ENCODE measurements around the gene NACC1. TPM values are rescaled to one million over a fixed set of nuclear protein-coding genes. Genes with fewer than 3 reads are reported as not detected.
"Not testable (repeated sequence)": the region's sequence is repeated elsewhere in the genome, so short reads cannot be mapped to it uniquely, and the experiment has no call there.

Gene NACC1
- total RNA-seq, 2 donors from 2014 or later: 56.1 to 67.2 TPM

DNA sequence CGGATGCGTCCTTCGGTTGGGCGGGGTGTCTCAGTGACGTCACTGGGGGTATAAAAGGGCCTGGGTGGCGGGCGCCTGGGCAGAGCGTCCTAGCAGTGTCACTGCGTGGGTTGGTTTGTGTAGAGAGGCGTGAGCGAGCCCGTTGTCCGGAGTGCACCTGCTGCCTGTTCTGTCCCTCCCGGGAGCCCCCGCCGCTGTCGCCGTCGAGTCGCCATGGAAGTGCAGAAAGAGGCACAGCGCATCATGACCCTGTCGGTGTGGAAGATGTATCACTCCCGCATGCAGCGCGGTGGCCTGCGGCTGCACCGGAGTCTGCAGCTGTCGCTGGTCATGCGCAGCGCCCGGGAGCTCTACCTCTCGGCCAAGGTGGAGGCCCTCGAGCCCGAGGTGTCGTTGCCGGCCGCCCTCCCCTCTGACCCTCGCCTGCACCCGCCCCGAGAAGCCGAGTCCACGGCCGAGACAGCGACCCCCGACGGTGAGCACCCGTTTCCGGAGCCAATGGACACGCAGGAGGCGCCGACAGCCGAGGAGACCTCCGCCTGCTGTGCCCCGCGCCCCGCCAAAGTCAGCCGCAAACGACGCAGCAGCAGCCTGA lies 35.0 kb downstream of the NACC1 start:
- peak; percentile 33 for ATAC-seq
- intact Hi-C loops (cut with DNase I, micrococcal nuclease): no loop called here
- DNase-seq: peak; percentile 95 to 96

DNA sequence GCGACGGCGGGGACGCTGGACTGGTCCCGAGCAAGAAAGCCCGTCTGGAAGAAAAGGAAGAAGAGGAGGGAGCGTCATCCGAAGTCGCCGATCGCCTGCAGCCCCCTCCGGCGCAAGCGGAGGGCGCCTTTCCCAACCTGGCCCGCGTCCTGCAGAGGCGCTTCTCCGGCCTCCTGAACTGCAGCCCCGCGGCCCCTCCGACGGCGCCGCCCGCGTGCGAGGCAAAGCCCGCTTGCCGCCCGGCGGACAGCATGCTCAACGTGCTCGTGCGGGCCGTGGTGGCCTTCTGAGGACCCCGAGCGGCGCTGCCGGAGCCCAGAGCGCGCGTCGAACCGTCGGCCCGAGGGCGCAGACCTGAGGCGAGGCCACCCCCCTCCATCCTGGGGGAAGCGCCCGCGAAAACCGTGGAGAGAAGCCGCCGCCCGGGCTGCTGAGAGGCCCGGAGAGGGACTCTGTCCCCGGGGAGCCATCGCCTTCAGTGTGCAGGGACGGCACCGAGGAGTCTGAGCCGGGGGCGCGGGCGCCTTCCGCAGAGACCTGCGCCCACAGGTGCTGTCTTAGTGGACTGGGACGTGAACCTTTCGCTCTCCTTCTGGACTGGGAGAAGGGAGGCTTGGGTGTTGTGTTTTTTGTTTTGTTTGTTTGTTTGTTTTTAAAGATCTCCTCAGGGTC lies 35.6 kb downstream of the NACC1 start:
- DNase-seq (peak in 1 of 2 donors; percentile 58), ATAC-seq (no peak)
- intact Hi-C loops (cut with DNase I, micrococcal nuclease): no loop called here

DNA sequence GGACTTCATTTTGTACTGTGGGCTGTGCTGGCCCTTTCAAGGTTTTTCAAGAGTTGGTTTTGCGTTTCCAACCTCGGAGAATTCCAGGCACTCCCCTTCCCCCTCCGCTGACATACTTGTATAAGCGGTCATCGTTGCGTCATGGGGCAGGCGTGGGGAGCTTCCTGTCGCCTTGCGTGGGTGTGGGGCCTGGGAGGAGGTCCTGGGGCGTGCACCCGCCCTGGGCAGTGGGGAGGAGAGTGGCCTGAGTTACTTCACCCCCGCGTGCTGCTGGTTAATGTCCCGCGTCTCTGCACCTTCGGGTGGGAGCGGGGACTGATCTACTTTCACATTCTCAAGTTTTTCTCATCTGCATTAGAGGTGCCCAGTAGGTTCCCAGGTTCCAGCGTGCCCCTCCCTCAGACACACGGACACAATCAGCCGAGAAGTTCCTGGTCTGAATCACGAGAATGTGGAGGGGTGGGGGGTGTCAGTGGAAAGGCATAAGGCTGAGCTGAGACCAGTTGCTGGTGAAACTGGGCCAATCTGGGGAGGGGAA lies 36.2 kb downstream of the NACC1 start:
- intact Hi-C loops (cut with DNase I, micrococcal nuclease): no loop called here
- ATAC-seq (peak; percentile 30), DNase-seq (peak; percentile 92 to 96)

DNA sequence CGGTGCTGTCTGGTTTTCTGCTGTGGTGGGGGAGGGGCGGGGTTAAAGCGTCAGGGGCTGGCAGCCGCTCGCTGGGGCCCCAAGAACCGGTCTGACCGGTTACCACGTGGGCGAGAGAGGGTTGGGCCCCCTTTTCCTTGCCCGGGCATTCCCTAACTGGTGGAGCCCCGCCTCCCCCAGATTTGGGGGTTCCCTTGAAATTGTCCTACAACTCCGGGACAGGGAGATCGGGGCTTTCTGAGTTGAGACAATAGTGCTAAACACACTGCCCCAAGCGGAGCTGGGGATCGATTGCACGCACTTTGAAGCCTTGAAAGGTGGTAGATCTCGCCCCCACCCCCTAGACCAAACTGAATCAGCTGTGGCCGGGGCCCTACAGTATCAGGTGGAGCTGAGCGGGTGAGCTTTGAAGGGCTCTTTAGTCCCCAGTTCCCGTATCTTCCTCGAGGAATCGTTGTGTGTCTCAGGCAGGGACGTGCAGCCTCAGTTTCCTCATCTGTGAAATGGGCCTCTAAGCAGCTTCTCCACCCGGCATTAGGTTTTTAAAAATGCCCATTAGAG lies 36.9 kb downstream of the NACC1 start:
- intact Hi-C loops (cut with DNase I, micrococcal nuclease): no loop called here
- peak; percentile 93 to 94 for DNase-seq
- peak; percentile 27 for ATAC-seq

DNA sequence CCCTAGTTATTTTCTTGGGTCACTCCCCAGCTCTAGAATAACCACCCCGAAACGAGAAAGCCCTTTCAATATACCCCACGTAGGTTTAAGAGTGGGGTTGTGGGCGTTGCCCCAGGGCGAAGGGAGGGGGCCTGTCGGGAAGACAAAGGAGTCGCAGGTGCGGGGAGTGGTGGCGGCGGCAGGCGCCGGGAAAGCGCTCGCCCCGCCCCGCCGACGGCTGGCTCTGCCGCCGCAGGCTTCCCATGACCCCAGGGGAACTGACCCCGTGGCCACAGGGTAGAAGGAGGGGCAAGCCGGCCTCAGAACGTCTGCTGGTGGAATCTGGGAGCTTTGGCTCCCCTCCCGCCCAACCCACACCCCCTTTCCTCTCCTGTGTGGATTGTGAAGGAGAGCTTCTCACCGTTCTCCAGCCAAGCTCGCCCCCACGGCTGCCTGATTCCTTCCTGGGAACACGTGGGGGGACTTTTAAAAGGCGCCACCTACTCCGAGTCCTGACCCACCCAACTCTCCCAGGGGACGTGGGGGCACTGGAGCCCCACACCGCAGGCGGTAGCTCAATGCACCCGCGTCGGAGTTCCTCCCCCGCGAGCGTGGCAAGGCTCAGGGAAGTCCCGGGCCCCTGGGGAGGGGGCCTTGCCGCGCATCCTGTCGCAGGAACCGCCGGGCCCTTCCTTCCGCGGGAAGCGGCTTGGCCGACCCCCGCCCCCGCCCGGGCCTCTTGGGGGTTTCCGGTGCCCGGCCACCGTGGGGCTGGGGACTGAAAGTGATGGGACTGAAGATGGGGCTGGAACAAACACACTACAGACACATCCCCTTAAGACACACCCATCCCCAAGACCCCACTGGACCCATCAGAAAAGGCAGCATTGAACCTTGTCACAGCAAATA lies 37.7 kb downstream of the NACC1 start:
- intact Hi-C loops (cut with DNase I, micrococcal nuclease): no loop called here
- ATAC-seq: peak; percentile 32

DNA sequence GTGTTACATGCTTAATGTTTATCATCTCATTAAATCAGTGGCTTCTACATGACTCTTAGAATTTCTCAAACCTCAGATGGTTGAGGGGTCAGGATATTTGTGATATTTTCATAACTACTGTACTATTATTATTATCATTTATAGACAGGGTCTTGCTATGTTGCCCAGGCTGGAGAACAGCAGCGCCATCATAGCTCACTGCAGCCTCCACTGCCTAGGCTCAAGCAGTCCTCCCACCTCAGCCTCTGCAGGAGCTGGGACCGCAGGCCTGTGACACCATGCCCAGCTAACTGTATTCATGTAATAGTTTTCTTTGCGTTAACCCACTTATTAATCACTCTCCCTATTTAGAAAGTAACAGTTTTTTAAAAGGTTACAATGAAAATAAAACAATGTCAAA lies 41.6 kb downstream of the NACC1 start:
- DNase-seq: no peak
- intact Hi-C loops (cut with DNase I, micrococcal nuclease): no loop called here
- ATAC-seq: no peak

More for the DNA sequence above, 37.7 kb downstream of the NACC1 start:
- peak; percentile 84 to 87 for DNase-seq

DNA sequence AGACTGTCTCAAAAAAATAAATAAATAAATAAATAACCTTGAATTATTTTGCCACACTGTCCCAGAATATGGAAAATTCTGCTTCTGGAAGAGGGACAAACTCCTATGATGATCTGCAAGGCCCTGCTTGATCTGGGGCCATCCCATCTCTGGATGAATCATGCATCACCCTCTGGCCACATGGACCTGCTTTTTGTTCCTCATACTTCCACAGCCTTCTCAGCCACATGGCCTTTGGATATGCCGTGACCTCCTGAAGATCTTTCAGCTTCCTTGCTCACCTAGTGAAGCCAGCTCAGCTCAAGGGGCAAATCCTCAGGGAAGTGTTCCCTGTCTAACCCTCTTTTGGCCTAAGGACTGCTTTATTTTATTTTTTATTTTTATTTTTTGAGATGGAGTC lies 42.5 kb downstream of the NACC1 start:
- ATAC-seq: no peak
- DNase-seq: no peak
- intact Hi-C loops (cut with DNase I, micrococcal nuclease): no loop called here

DNA sequence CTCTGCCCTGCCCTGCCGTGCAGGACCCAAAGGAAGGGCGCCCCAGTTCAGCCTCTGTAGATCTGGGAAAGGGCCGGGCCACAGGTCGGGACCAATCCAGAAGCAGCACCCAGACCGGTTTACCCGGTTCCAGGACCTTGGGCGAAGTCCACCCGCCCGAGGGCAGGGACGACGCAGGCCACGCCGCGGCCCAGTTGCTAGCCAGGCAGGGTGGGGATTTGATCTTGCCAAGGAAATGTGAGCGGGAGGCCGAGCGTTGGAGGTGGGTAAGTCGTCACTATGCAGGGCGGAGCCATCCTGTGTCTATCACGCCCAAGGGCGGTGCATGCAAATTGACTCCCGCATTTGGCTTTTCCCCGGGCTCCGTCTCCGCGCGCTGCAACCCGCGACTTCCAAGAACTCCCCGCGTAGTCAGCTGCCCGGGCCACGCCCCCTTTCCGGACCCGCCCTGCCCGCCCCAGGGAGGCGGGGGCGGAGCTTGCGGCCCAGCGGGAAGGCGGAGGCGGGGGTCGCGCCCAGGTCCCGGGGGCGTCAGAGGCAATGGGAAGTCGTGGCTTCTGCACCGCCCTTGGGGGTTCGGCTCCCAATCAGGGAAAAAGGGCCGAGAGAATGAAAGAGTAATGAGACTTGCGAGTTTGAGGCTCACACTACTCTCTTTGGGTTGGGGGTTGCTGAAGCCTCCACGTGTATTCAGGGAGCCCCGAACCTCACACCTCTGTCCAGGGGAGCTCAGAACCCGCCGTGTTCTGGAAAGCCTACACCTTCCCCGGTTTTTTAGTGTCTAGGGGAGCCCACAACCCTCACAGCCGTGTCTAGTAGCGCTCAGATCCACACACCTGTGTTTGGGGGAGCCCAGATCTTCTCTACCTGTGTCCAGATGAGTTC lies 44.9 kb downstream of the NACC1 start:
- DNase-seq (peak; percentile 98 to 100), ATAC-seq (peak; percentile 65)
- intact Hi-C loops (cut with DNase I, micrococcal nuclease): no loop called here

DNA sequence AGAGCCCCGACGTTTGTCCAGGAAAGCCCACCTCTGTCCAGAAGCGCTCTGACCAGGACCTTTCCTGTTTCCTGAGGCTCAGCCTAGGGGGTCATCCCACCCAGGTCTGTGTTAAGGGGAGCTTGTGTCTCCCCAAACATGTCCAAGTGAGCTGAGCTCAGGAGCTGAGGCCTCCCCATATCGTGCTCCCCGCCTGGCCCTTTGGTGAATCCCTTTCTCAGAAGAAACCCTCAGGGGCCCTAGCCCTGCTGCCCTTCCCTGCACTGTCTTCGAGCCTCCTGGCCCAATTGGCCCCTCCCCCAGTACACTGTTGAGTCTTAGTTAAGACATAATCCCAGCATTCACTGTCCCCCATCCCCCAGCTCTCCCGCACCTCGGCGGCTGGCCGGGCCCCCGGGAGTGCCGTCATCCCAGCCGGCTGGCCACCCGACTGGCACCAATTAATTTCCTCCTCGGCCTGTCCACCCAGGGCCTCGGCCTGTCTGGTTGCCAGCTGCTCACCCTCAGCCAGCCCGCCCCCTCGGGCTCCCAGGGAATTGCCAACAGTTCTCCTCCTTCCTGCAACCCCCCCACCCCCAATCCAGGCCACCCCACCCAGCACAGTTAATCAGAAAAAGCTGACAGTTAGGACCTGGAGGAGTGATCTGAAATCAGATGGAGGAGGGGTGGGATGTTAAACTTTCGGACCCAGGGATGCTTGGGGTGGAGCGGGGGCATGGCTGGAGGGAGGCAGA lies 45.7 kb downstream of the NACC1 start:
- DNase-seq: peak; percentile 79 to 85
- peak; percentile 21 for ATAC-seq
- intact Hi-C loops (cut with DNase I, micrococcal nuclease): no loop called here

DNA sequence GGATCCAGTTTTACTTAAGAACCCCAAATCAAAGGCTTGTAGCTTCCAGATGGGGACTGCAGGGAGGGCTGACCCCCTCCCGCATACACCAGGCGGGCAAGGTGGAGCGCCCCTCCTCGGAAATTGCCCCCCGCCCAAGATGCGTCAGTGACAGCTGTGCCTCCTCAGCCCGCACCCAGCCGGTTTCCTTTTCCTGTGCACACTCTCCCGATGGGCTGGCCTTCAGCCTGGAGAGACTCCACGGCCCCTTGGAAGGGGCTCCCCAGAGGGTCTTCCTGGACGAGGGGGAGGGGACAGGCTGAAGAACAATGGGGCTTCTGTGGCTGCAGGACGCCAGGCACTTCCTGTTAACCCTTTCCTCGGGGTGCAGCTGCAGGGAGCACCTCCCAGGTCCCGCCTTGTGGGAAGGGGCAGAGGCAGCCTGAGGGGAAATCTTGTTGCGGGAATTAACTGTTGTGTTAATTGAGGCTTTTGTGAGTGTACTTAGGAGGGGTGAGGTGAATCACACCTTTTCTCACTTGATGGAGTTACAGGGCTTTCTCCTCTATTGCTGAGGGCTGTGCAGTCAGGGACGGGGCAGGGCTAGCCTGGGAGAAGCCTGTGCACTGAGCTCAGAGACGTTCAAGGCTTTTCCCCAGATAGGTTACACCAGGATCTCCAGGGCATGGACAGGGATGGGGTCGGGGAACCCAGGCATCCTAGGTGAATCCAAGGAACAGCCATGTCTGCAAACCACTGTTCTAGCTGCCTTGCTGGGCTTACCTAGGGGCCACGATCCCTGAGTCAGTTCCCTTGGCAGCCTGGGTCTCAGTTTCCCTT lies 46.5 kb downstream of the NACC1 start:
- intact Hi-C loops (cut with DNase I, micrococcal nuclease): no loop called here
- ATAC-seq (peak; percentile 13), DNase-seq (peak; percentile 75 to 88)

DNA sequence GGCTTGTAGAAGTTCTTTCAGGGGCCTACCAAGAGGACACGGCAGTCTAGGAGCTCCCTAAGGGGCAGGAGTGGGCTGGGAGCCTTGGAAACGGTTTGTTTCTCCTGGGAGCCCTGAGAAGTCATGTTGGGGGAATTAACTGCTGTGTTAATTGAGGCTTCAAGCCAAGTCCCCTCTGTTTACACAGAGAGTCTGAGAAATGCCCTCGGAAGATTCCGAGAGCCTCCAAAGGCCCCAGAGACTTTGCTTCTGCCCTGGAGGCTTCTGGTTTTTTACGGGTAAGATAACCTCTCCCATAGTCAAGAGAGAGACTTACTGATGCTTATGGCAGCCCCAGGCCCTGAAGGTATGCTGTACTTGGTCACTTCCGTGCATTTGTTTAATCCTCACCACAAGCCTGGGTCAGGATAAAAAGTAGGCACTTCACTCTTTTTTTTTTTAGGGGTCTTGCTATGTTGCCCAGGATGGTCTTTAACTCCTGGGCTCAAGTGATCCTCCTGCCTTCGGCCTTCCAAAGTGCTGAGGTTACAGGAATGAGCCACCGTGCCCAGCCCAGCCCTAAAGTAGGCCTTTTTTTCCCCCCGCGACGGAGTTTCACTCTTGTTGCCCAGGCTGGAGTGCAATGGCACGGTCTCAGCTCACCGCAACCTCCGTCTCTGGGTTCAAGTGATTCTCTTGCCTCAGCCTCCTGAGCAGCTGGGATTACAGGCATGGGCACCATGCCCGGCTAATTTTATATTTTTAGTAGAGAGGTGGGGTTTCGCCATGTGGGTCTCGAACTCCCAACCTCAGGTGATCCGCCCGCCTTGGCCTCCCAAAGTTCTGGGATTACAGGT lies 47.3 kb downstream of the NACC1 start:
- DNase-seq (no peak), ATAC-seq (no peak)
- intact Hi-C loops (cut with DNase I, micrococcal nuclease): no loop called here

DNA sequence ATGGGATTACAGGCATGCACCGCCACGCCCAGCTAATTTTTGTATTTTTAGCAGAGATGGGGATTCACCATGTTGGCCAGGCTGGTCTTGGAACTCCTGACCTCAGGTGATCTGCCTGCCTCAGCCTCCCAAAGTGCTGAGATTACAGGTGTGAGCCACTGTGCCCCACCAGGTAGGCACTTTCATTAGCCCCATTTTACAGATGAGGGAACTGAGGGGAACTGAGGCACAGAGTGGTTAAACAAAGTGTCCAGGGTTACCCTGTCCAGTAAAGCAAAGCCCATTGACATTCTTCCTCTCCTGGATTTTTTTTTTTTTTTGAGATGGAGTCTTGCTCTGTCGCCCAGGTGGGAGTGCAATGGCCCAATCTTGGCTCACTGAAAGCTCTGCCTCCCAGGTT lies 48.1 kb downstream of the NACC1 start:
- DNase-seq; ATAC-seq; intact Hi-C loops (cut with DNase I, micrococcal nuclease): not testable (repeated sequence)

DNA sequence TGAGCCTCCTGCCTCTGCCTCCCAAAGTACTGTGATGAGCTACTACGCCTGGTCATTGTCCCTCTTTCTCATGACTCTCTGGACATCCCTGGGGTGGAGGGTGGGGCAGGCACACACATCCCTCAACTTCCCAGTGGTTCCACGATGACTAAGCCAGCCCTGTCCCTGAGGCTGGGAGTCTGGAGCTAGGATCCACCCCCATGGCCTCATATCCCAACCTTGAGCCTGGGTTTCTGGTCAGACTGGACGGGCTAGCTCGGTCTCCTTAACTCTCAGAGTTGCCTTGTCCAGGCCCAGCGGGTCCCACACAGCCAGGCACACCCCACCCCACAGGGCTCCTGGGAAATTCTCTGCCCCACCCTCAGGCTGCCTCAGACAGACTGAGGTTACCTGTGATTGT lies 51.7 kb downstream of the NACC1 start:
- DNase-seq (peak; percentile 43 to 66), ATAC-seq (peak; percentile 9)
- intact Hi-C loops (cut with DNase I, micrococcal nuclease): no loop called here

DNA sequence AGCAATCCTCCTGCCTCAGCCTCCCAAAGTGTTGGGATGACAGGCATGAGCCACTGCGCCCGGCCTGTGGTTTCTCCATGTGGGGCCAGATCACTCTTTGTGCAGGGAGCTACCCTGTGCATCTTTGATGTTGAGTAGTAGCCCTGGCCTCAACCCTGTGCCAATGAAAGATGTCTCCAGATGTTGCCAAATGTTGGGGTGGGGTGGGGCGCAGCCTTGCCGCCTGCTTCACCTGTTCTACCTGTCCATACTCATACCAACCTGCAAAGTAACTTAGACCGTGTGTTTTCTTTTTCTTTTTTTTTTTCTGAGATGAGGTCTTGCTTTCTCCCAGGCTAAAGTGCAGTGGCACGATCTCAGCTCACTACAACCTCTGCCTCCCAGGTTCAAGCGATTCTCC lies 53.1 kb downstream of the NACC1 start:
- DNase-seq (no peak), ATAC-seq (no peak)
- intact Hi-C loops (cut with DNase I, micrococcal nuclease): no loop called here

DNA sequence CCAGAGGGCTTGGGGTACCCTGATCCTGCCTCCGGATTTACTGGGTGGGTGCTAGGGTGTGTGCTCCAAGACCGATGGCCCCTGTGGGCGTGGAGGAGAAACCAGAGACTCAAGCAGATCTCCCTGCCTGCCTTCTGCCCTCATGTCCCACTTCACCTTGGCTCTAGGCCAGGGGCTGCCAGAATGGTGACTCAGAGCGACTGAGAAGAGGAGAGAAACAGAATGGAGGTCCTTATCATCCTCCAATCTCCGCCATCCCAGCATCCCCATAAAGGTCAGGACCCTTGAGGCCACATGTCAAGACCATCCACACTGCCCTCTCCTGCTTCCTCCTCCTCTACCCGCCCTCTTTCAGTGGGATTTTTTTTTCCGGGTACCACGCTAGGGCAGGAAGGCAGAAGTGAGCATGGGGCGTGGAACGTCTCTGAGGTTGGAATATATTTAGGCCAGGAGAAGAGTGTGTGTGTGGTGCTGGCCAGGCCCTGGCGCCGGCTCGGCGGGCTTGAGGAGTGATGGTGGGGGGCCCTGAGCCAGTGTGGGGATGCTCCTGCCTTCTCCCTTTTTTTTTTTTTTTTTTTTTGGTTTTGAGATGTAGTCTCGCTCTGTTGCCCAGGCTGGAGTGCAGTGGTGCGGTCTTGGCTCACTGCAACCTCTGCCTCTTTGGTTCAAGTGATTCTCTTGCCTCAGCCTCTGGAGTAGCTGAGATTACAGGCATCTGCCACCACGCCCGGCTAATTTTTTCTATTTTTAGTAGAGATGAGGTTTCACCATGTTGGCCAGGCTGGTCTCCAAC lies 54.5 kb downstream of the NACC1 start:
- intact Hi-C loops (cut with DNase I, micrococcal nuclease): no loop called here
- peak; percentile 7 for ATAC-seq

More for the DNA sequence above, 54.5 kb downstream of the NACC1 start:
- DNase-seq: peak; percentile 82 to 85

Measured in left colon (tissue), 2 donors.